GM18868 (cell line): Measurements from ENCODE around the gene UQCC3.
A peak's percentile ranks its signal among the peaks of the same experiment; 100 is the strongest.
"Not testable (repeated sequence)": the region's sequence is repeated elsewhere in the genome, so short reads cannot be mapped to it uniquely, and the experiment has no call there.

Source experiments
- ATAC-seq: cut with Tn5 transposase; IDR thresholded peaks from one replicate; pipeline ENCODE4 v1.9.1; 2021; ENCODE audit warnings: mild to moderate bottlenecking, moderate library complexity; ENCODE audit not compliant: unreplicated experiment

Gene UQCC3, protein sequence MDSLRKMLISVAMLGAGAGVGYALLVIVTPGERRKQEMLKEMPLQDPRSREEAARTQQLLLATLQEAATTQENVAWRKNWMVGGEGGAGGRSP

GRCh38 chr11:62671608-62672389 is at the start of gene UQCC3, which contains the start of gene LBHD1:
Gene UQCC3 (plus strand): TSS chr11:62671673. CDS start chr11:62671746, 73 bp downstream.
Gene LBHD1 (minus strand): TSS chr11:62672267. CDS start chr11:62670031, 2,236 bp downstream.
- ATAC-seq, result peak; percentile 58

DNA sequence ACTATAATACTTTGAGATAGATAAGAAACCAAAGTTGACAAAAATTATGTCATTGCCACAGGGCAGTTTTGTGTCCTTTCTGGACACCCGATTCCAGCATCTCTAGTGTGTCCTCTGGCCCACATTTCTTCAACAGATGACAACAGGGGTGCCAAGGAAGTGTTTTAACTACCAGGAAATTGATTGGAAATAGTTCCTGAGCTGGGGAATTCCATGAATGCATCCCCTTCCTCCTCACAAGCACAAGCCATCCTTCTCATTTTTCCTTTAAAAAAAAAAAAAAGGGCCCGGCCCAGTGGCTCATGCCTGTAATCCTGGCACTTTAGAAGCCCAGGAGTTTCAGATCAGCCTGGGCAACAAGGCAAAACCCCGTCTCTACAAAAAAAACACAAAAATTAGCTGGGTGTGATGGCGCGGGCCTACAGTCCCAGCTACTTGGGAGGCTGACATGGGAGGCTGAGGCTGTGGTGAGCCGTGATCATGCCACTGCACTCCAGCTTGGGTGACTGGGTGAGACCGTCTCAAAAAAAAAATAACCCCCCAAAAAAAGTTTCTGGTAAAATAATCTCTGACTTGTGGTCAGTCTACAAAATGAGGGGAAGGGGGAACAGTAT is 48.9 kb upstream of the UQCC3 start:
- ATAC-seq, result no peak

- no peak for ATAC-seq
Measured at GRCh38 chr11:62627713-62628112, 43.8 kb upstream of the UQCC3 start.

DNA sequence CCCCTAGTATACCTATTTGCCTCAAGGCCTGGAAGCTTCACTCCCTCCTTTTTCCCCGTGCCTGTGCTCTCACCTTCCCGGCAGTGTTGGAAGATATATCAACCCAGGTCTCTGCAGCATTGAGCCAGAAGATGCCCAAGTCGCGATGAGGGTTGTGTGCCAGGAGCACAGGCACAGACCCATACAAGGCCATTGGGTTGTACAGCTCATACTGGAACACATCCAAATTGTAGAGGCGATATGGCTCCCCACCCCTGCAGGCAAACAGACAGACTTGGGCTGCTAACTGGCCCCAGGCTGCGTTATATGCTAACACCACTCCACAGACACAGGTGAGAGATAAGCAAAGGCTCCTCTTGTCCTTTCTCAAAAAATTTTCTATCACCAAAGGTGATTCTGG is 39.0 kb upstream of the UQCC3 start:
- ATAC-seq, result no peak

- no peak for ATAC-seq
Measured at GRCh38 chr11:62644220-62644619, 27.3 kb upstream of the UQCC3 start.

- no peak for ATAC-seq
Measured at GRCh38 chr11:62645671-62645945, 25.9 kb upstream of the UQCC3 start.

- peak; percentile 92 for ATAC-seq
Measured at GRCh38 chr11:62645946-62646824, 25.3 kb upstream of the UQCC3 start, which contains the start of gene GANAB. Gene GANAB (minus strand): TSS chr11:62646613. CDS start chr11:62646599, 14 bp downstream.

- no peak for ATAC-seq
Measured at GRCh38 chr11:62646825-62647608, 24.5 kb upstream of the UQCC3 start.

DNA sequence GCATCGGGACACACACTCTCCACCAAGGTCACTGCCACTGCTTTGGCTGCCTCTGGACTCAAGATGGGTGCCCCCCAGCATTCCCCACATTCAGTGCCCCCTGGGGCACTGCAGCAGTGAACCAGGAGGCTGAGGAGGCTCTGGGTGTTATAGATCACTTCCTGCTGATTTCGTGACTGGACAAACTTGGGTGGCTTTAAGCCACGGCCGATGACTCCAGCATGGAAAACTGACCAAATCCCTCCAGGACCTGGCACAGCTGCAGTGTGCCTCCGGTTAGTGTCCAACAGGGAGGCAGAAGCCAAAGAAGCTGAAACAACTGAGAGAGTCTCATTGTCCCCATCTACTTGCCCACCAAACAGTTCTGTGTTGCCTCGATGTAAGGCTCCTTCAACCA is 23.9 kb upstream of the UQCC3 start:
- ATAC-seq, result no peak

GRCh38 chr11:62648185-62648966 is 23.1 kb upstream of the UQCC3 start:
- no peak for ATAC-seq

DNA sequence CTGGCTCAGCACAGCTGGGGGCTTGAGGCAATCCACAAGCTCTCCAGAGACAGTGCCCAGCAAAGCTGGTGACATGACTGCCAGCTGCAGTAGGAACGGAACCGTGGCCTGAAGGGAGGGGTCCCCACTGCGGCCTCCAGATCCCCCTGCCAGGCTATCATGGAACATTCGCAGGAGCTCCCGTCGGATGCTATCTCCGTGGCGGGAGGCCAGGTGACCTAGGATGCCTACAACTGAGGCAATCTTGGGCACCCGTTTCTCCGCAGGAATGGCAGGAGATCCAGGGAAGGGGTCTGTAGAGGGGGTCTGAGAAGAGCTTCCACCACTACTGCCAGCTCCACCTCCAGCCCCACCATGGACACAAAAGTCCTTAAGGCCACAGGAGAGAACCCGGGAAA is 22.5 kb upstream of the UQCC3 start:
- ATAC-seq, result no peak

DNA sequence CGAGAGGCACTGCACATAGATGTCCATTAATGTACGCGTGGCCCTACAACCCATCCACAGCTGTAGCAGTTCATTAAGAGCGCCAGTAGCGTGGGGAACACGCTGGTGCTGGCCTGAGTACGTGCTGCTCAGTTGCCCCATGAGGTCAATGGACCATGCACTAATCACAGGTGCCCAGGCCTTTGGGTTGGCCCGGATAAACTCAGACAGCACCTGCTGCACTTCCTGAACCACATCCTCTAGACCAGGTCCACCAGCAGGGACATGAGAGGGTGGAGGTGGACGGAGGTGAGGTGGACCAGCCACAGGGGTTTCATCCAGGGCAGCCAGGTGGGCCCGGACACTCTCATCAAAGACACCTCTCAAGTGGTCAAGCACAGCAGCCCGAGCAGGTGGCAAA is 22.0 kb upstream of the UQCC3 start:
- no peak for ATAC-seq

GRCh38 chr11:62650283-62650682 is 21.2 kb upstream of the UQCC3 start:
- not testable (repeated sequence) for ATAC-seq

- ATAC-seq, result no peak
Measured at GRCh38 chr11:62652161-62653006, 19.1 kb upstream of the UQCC3 start.

- ATAC-seq, result no peak
Measured at GRCh38 chr11:62654297-62654696, 17.2 kb upstream of the UQCC3 start.

GRCh38 chr11:62656796-62657429 is 14.6 kb upstream of the UQCC3 start:
- no peak for ATAC-seq

DNA sequence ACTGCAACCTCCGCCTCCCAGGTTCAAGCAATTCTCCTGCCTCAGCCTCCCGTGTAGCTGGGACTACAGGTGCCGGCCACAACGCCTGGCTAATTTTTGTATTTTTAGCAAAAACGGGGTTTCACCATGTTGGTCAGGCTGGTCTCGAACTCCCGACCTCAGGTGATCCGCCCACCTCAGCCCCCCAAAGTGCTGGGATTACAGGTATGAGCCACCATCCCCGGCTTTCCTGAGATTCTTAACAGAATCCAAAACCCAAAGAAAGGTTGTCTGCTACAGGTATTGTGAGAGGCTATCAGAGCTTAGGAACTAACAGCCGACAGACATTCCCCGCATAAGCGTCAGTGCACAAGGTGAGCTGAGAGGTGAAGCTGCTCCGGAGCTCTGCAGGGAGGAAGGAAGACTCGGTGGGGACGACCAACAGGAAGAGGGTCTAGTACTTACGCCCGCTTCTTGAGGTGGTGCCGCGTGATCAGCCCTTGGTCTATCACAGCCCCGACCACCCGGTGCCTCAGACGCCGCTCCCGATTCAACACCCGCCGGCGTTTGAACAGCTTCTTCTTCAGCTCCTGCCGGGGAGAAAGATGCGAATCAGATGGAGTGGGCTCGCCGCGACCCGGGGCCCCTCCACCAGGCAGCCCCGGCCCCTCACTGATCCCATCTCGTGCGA is 6.9 kb upstream of the UQCC3 start:
- peak; percentile 27 for ATAC-seq

GRCh38 chr11:62665075-62665598 is 6.3 kb upstream of the UQCC3 start, which contains the start of the genes C11orf98 and CSKMT:
Gene C11orf98 (minus strand): TSS chr11:62665210. CDS start chr11:62665169, 41 bp downstream.
Gene CSKMT (plus strand): TSS chr11:62665312. CDS start chr11:62665880, 568 bp downstream.
- peak; percentile 81 for ATAC-seq
